NB4 (cell line): ENCODE data around the gene SCGN.
"Not testable (repeated sequence)": the region's sequence is repeated elsewhere in the genome, so short reads cannot be mapped to it uniquely, and the experiment has no call there.

Experiments
- DNase-seq: peaks from one replicate; pipeline ENCODE4 v3.0.0; 2010; ENCODE audit warnings: low read depth
- H3K4me3 ChIP-seq: one replicate; pipeline ENCODE4 v1.5.1; 2011; ENCODE audit warnings: mild to moderate bottlenecking, low read depth, low read length, moderate library complexity
- MYC ChIP-seq: IDR thresholded peaks from 2 replicates; pipeline ENCODE4 v1.6.1; 2011; ENCODE audit warnings: low read depth, low read length
- POLR2A ChIP-seq: IDR thresholded peaks from 2 replicates; pipeline ENCODE4 v1.6.1; 2011; ENCODE audit warnings: mild to moderate bottlenecking; ENCODE audit not compliant: insufficient read length; ENCODE audit errors: extremely low read depth
- TF ChIP-seq, protein P1 (sequence below): IDR thresholded peaks from one replicate; pipeline ENCODE4 v1.5.1; 2012; ENCODE audit warnings: low read depth, low read length
- TF ChIP-seq, protein P2 (sequence below): IDR thresholded peaks from 2 replicates; pipeline ENCODE4 v1.6.1; 2011; ENCODE audit warnings: low read depth, low read length

SCGN gene

DNA sequence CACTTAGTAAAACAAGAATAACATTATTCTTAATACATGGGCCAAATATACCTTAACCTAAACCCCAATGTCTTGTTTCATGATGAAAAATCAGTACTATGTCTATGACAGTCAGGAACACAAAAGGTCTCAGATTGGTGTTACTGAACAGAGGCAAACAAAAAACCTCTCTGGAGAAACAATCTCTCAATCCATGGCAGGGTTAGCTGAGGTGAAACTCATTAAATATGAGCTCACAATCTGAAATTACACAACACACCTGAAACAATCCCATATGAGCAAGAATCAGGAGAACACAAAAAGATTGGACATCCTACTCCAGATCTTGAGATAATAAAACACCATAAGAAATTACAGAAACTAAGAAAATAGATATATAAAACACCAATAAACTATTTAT is 96.0 kb downstream of the SCGN start:
- DNase-seq, result no peak
- TF ChIP-seq, protein P1, sequence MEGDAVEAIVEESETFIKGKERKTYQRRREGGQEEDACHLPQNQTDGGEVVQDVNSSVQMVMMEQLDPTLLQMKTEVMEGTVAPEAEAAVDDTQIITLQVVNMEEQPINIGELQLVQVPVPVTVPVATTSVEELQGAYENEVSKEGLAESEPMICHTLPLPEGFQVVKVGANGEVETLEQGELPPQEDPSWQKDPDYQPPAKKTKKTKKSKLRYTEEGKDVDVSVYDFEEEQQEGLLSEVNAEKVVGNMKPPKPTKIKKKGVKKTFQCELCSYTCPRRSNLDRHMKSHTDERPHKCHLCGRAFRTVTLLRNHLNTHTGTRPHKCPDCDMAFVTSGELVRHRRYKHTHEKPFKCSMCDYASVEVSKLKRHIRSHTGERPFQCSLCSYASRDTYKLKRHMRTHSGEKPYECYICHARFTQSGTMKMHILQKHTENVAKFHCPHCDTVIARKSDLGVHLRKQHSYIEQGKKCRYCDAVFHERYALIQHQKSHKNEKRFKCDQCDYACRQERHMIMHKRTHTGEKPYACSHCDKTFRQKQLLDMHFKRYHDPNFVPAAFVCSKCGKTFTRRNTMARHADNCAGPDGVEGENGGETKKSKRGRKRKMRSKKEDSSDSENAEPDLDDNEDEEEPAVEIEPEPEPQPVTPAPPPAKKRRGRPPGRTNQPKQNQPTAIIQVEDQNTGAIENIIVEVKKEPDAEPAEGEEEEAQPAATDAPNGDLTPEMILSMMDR, result no peak
- TF ChIP-seq MYC, result no peak
- TF ChIP-seq, protein P2, sequence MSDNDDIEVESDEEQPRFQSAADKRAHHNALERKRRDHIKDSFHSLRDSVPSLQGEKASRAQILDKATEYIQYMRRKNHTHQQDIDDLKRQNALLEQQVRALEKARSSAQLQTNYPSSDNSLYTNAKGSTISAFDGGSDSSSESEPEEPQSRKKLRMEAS, result no peak
- no peak for TF ChIP-seq POLR2A
- no peak overlapping the region for H3K4me3 ChIP-seq

DNA sequence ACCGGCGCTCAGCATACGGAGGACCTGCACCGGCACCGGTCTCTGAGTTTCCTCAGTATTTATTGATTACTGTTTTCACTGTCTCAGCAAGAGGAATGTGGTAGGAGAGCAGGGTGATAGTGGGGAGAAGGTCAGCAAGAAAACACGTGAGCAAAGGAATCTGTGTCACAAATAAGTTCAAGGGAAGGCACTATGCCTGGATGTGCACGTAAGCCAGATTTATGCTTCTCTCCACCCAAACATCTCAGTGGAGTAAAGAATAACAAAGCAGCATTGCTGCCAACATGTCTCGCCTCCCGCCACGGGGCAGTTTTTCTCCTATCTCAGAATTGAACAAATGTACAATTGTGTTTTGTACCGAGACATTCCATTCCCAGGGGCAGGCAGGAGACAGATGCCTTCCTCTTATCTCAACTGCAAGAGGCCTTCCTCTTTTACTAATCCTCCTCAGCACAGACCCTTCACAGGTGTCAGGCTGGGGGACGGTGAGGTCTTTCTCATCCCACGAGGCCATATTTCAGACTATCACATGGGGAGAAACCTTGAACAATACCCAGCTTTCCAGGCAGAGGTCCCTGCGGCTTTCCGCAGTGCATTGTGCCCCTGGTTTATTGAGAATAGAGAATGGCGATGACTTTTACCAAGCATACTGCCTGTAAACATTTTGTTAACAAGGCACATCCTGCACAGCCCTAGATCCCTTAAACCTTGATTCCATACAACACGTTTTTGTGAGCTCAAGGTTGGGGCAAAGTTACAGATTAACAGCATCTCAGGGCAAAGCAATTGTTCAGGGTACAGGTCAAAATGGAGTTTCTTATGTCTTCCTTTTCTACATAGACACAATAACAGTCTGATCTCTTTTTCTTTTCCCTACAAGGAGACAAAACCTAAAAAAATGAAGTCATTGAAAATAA is 96.8 kb downstream of the SCGN start:
- not testable (repeated sequence) for H3K4me3 ChIP-seq, DNase-seq

DNA sequence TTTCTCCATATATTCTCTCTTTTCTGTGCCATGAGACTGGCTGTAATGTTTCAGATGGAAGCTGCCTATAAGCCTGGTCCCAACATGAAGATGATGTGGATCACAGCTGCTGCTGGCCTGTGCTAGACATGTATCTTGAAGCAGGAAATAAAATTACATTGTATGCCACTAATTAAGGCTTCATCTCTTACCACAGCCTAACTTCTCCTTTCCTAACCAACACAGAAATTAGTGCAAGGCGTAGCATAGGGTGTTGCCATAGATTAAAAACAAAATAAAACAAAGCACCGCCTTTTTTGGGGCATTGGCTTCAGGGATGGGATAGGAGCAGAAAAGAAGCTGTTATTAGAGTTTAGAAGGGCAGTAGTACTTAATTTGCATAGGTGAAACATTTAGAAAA is 97.8 kb downstream of the SCGN start:
- peak; percentile 51 for DNase-seq
- no peak overlapping the region for H3K4me3 ChIP-seq
- no peak for TF ChIP-seq POLR2A
- TF ChIP-seq MYC, result no peak
- TF ChIP-seq, protein P1, result no peak

DNA sequence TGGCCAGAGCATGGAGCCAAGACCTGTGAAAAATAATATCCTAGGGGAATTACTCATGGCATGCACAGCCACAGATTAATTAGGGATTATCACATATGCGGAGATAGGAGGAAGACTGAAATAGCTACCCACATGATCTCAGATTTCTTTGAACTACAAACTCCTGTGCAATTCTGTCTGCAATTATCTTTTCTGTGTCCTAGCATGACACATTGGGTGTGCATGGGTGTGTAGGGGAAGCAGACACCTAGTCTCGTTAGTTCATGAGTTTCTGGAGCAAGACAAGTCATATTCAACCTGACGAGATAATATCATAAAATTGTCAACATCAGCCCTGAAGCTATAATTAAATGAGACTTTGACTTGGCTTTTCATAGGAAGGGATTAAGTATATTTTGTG is 98.9 kb downstream of the SCGN start:
- DNase-seq, result no peak
- no peak for TF ChIP-seq MYC
- TF ChIP-seq POLR2A, result no peak
- TF ChIP-seq, protein P2, result no peak
- TF ChIP-seq, protein P1, result no peak
- no peak overlapping the region for H3K4me3 ChIP-seq
